Transverse colon (tissue), 4 donors: ENCODE results near the gene RAB26. TPM values are rescaled to one million over a fixed set of nuclear protein-coding genes. Genes with fewer than 3 reads are reported as not detected.

Source experiments
- DNase-seq: peaks from one replicate; pipeline ENCODE4 v3.0.0-alpha.2; 2019
- H3K27ac ChIP-seq, 4 donors: fragments of 200-600 bp; sonication (generic); 2 replicates each; pipeline ENCODE4 v1.5.1; 2016 to 2018; ENCODE audit warnings: inconsistent platforms in 4 of 4
- H3K27me3 ChIP-seq: fragments of 200-600 bp; sonication (generic); 2 replicates; pipeline ENCODE4 v1.5.1; 2017; ENCODE audit warnings: inconsistent platforms
- H3K36me3 ChIP-seq, 4 donors: fragments of 200-600 bp; sonication (generic); 2 replicates each; pipeline ENCODE4 v1.5.1; 2017 to 2019; ENCODE audit warnings: inconsistent platforms in 4 of 4
- H3K4me1 ChIP-seq, 4 donors: fragments of 200-600 bp; sonication (generic); 2 replicates each; pipeline ENCODE4 v1.5.1; 2017 to 2020; ENCODE audit warnings: inconsistent platforms in 4 of 4
- H3K4me3 ChIP-seq, 4 donors: fragments of 200-600 bp; sonication (generic); 1 replicate in 1 of 4; 2 replicates in 3 of 4; pipeline versions ENCODE4 v1.5.1 to v1.6.1; 2017 to 2019; ENCODE audit warnings: inconsistent platforms in 4 of 4
- H3K9me3 ChIP-seq, 2 donors: fragments of 200-600 bp; sonication (generic); 2 replicates each; pipeline ENCODE4 v1.5.1; 2017 to 2019; ENCODE audit warnings: inconsistent platforms in 2 of 2
- EP300 ChIP-seq: sonication (generic); formaldehyde crosslinking; IDR thresholded peaks from one replicate; pipeline ENCODE4 v1.6.1; 2017; ENCODE audit warnings: antibody characterized with exemption, low read depth
- POLR2A ChIP-seq: fragments of 450-650 bp; IDR thresholded peaks from one replicate; pipeline ENCODE4 v1.6.1; 2016; ENCODE audit warnings: antibody characterized with exemption, mild to moderate bottlenecking, moderate library complexity
- POLR2AphosphoS5 ChIP-seq, 3 donors: sonication (generic); formaldehyde crosslinking; IDR thresholded peaks; one replicate each; pipeline ENCODE4 v1.6.1; 2016; ENCODE audit warnings: antibody characterized with exemption in 3 of 3
- WGBS, 2 donors: methylation state at CpG; one replicate each; pipeline ENCODE4 v1.1.5; 2018; ENCODE audit warnings: low coverage in 1 of 2; 5-methylcytosine and 5-hydroxymethylcytosine counted together
- in situ Hi-C, 4 donors: fragments of 200-750 bp; cut with MboI; loops; one replicate each; pipeline versions ENCODE4 v1.15.0 to v1.15.1; 2017; ENCODE audit warnings: low sequenced_read_pairs in 3 of 4, low pct_ligation_motif_present in 1 of 4, low pct_unique_long_range_greater_than_20kb in 1 of 4
- intact Hi-C: fragments of 100-400 bp; cut with DNase I; formaldehyde crosslinking; loops from one replicate; pipeline ENCODE4 v1.15.1; 2023; ENCODE audit warnings: low total_unique reads
- total RNA-seq, 4 donors: library from RNA; depleted of rRNA; stranded (reverse); fragments of >200 nt; gene quantifications; one replicate each; pipeline ENCODE4 v1.1.0, GENCODE V29; 2016
- TF ChIP-seq, protein P1 (sequence below), 5 experiments: fragments of 200-600 bp in 3 of 5; fragments of 450-650 bp in 2 of 5; sonication (generic) in 3 of 5; IDR thresholded peaks; 1 replicate in 2 of 5; 2 replicates in 3 of 5; pipeline ENCODE4 v1.5.1; 2016 to 2017; ENCODE audit warnings: antibody characterized with exemption in 5 of 5, inconsistent platforms in 3 of 5, mild to moderate bottlenecking in 2 of 5, moderate library complexity in 1 of 5

Gene RAB26
- total RNA-seq, 4 donors from 2014 or later = 8.3 to 28.4 (median 14.2) TPM

DNA sequence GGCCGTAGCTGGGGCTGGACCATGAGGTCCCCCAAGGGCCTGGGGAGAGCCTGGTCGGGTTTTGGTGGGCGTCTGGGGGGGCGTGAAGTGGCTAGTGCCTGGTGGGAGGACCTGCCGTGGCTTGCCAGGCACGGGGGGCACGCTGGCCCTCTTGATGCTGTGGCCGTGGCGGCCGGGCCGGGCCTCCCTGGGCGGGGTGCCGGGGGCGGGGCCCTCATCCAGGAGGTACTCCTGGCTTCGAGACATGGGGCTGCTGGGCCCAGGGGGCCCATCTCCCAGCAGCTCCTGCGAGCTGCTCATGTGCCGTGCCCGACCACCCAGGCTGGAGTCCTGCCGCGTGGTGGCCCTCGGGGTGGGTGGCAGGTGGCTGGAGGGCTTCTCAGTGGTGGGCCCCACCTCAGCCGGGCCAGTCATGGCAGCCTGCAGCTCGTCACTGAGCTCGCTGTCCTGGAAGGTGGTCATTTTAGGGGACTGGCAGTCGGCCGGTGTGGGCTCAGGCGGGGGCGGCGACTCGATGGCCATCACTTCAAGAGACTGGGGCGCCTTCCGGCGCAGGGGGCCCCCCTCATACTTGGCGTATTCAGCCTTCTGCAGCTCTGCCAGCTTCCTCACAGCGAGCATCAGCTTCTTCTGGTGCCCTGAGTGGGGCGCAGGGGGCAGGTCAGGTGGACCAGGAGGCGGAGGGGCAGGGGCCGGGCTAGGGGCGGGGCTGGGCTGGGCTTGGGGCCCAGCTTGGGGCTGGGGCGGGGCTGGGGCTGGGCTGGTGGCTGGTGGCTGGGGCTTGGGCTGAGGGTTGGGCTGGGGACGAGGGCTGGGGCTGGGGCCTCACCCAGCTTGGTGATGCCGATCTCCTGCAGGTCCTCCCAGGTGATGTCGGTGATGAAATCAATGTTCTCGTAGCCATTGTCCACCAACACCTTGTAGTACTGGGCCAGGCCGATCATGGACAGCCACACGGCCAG, 32.8 kb downstream of the RAB26 start:
- DNase-seq = no peak
- H3K36me3 ChIP-seq = peaks cover 0 to 10% (median 2%) of the 10 kb centered on the region in 4 donors
- peaks cover 13% of the 10 kb centered on the region for H3K27me3 ChIP-seq
- in situ Hi-C loops (loop anchor here in 1 of 4 donors (25.0 kb wide), 1 partner anchor 306 kb away; the partner anchor contains the start of gene TBC1D24), intact Hi-C loops (no loop called here)
- H3K27ac ChIP-seq = no peak overlapping the region
- no peaks in the 10 kb centered on the region for H3K4me1 ChIP-seq
- WGBS, 2 donors = 30 to 86% methylated on average over 2 to 39 of the region's 46 CpGs
- no peak overlapping the region for H3K4me3 ChIP-seq
- TF ChIP-seq, protein P1, sequence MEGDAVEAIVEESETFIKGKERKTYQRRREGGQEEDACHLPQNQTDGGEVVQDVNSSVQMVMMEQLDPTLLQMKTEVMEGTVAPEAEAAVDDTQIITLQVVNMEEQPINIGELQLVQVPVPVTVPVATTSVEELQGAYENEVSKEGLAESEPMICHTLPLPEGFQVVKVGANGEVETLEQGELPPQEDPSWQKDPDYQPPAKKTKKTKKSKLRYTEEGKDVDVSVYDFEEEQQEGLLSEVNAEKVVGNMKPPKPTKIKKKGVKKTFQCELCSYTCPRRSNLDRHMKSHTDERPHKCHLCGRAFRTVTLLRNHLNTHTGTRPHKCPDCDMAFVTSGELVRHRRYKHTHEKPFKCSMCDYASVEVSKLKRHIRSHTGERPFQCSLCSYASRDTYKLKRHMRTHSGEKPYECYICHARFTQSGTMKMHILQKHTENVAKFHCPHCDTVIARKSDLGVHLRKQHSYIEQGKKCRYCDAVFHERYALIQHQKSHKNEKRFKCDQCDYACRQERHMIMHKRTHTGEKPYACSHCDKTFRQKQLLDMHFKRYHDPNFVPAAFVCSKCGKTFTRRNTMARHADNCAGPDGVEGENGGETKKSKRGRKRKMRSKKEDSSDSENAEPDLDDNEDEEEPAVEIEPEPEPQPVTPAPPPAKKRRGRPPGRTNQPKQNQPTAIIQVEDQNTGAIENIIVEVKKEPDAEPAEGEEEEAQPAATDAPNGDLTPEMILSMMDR (IDR thresholded peaks at IDR 0.05) = no peak
- no peak for TF ChIP-seq POLR2A
- no peak for TF ChIP-seq EP300
- H3K9me3 ChIP-seq = no peaks in the 10 kb centered on the region

DNA sequence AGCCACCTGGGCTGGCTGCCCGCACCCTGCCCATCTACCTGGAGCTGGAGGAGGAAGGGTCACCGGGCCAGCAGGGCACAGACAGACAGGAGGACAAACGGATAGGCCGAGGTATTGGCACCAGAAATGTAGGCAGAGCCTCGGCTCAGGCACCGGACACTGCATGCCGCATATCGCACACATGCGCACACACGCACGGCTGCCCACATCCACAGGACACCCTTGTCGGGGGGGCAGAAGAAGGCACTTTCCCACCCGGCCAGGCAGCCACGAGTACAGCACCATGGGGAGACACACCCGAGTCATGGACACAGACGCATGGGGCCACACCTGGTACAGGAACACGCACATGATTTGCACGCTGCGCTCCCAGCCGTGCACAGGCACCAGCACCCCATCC, 33.5 kb downstream of the RAB26 start:
- peaks cover 0 to 9% (median 1%) of the 10 kb centered on the region in 4 donors for H3K36me3 ChIP-seq
- H3K4me3 ChIP-seq = no peak overlapping the region
- DNase-seq = no peak
- peaks cover 18% of the 10 kb centered on the region for H3K27me3 ChIP-seq
- intact Hi-C loops = no loop called here
- H3K27ac ChIP-seq = no peak overlapping the region
- 93% methylated on average over 20 of the region's 20 CpGs; no CpG with 5 or more reads in 1 of the 2 donors for WGBS, 2 donors
- no peaks in the 10 kb centered on the region for H3K9me3 ChIP-seq
- TF ChIP-seq, protein P1 (IDR thresholded peaks at IDR 0.05) = no peak
- TF ChIP-seq POLR2AphosphoS5 (IDR thresholded peaks at IDR 0.05) (no peak), POLR2A (no peak), EP300 (no peak)
- H3K4me1 ChIP-seq = no peaks in the 10 kb centered on the region
- in situ Hi-C loops = loop anchor here in 1 of 4 donors (25.0 kb wide), 1 partner anchor 305 kb away; the partner anchor contains the start of gene TBC1D24

DNA sequence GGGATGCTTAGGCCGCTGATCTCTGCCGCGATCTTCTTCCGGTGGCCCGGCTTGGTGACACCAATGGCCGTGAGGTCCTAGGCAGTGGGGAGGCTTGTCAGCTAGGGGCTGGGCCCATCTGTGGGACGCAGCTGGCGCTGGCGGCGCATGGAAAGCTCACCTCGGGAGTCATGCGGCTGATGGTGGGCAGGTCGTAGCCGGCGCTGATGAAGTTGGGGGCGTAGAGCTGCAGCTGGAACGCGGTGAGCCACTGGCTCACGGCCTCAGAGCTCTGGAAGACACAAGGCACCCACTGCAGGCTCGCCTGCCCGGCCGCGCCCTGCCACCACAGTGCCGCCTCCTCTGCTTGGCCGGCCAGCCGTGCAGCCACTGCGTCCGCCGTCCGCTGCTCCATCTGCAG, 35.2 kb downstream of the RAB26 start:
- no peaks in the 10 kb centered on the region for H3K4me1 ChIP-seq
- in situ Hi-C loops = loop anchor here in 1 of 4 donors (25.0 kb wide), 1 partner anchor 304 kb away; the partner anchor contains the start of gene TBC1D24
- DNase-seq = no peak
- no peak overlapping the region for H3K27ac ChIP-seq
- TF ChIP-seq, protein P1 (IDR thresholded peaks at IDR 0.05) = no peak
- no peak for TF ChIP-seq POLR2A
- no peak for TF ChIP-seq EP300
- no peak for TF ChIP-seq POLR2AphosphoS5 (IDR thresholded peaks at IDR 0.05)
- H3K9me3 ChIP-seq = no peaks in the 10 kb centered on the region
- intact Hi-C loops = no loop called here
- 91% methylated on average over 30 of the region's 30 CpGs; no CpG with 5 or more reads in 1 of the 2 donors for WGBS, 2 donors
- H3K36me3 ChIP-seq = no peaks in the 10 kb centered on the region
- H3K27me3 ChIP-seq = peaks cover 18% of the 10 kb centered on the region
- H3K4me3 ChIP-seq = no peak overlapping the region

DNA sequence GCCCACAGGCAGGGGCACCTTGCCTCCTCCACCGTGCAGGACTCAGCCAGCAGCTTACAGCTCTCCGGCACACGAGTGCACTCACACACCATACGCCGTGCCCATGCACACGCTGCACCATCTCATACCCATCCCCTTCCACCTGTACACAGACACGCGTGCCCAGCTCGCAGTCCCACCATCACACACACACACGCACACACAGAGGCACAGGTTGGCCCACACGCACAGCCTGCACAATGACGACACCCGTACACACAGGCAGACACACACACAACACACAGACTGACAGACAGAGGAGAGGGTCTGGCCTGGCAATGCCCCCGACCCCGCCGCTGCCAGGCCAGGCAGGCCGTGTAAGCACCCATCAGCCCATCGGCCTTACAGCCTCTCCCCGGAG, 35.9 kb downstream of the RAB26 start:
- no peaks in the 10 kb centered on the region for H3K4me1 ChIP-seq
- WGBS, 2 donors = 79% methylated on average over 19 of the region's 19 CpGs; no CpG with 5 or more reads in 1 of the 2 donors
- DNase-seq = no peak
- H3K36me3 ChIP-seq = no peaks in the 10 kb centered on the region
- in situ Hi-C loops (loop anchor here in 1 of 4 donors (25.0 kb wide), 1 partner anchor 303 kb away; the partner anchor contains the start of gene TBC1D24), intact Hi-C loops (no loop called here)
- no peak overlapping the region for H3K4me3 ChIP-seq
- peaks cover 18% of the 10 kb centered on the region for H3K27me3 ChIP-seq
- no peak overlapping the region for H3K27ac ChIP-seq
- TF ChIP-seq POLR2A (no peak), POLR2AphosphoS5 (IDR thresholded peaks at IDR 0.05) (no peak), EP300 (no peak)
- TF ChIP-seq, protein P1 (IDR thresholded peaks at IDR 0.05) = no peak
- H3K9me3 ChIP-seq = no peaks in the 10 kb centered on the region
